ENCODE results near the gene MPPE1. TPM values are rescaled to one million over a fixed set of nuclear protein-coding genes. Genes with fewer than 3 reads are reported as not detected.

The MPPE1 gene
- total and polyA plus RNA-seq, 9 of the 15 experiments (the other 6 are each of a cell fraction or from before 2014, with no cell fraction given), result 10.7 to 19.5 (median 13.3) TPM

- no peak for TF ChIP-seq ZBTB49 (CRISPR knock-in tag; IDR thresholded peaks at IDR 0.05; ENCODE audit: borderline replicate concordance)
- no peak for TF ChIP-seq HOMEZ (CRISPR knock-in tag; IDR thresholded peaks at IDR 0.05)
- TF ChIP-seq PRPF4 (IDR thresholded peaks at IDR 0.05; ENCODE audit: insufficient read depth, low read depth, low read length, poor library complexity, severe bottlenecking), result no peak
- TF ChIP-seq NR3C1 (CRISPR knock-in tag; IDR thresholded peaks at IDR 0.05), result no peak
- no peak for TF ChIP-seq ZNF518B (CRISPR knock-in tag; IDR thresholded peaks at IDR 0.05)
- no peak for TF ChIP-seq HSF4 (CRISPR knock-in tag; IDR thresholded peaks at IDR 0.05; ENCODE audit: borderline replicate concordance)
- no peak for TF ChIP-seq ELK1 (CRISPR knock-in tag; IDR thresholded peaks at IDR 0.05)
- no peak for TF ChIP-seq ZNF280B (CRISPR knock-in tag; IDR thresholded peaks at IDR 0.05)
- no peak for TF ChIP-seq ATF2 (CRISPR knock-in tag; IDR thresholded peaks at IDR 0.05)
- TF ChIP-seq KDM1A (IDR thresholded peaks at IDR 0.05), result peak; percentile 98 to 99
- TF ChIP-seq NFXL1 (CRISPR knock-in tag; IDR thresholded peaks at IDR 0.05), result no peak
- peak; percentile 95 for TF ChIP-seq DPF2 (IDR thresholded peaks at IDR 0.05)
- no peak for TF ChIP-seq HMG20B (CRISPR knock-in tag; IDR thresholded peaks at IDR 0.05)
- no peak for TF ChIP-seq TARDBP (IDR thresholded peaks at IDR 0.05)
Measured at GRCh38 chr18:11925800-11926481, 17.8 kb upstream of the MPPE1 start (continued).
